ENCODE data around the gene ADRM1.

The ADRM1 gene

DNA sequence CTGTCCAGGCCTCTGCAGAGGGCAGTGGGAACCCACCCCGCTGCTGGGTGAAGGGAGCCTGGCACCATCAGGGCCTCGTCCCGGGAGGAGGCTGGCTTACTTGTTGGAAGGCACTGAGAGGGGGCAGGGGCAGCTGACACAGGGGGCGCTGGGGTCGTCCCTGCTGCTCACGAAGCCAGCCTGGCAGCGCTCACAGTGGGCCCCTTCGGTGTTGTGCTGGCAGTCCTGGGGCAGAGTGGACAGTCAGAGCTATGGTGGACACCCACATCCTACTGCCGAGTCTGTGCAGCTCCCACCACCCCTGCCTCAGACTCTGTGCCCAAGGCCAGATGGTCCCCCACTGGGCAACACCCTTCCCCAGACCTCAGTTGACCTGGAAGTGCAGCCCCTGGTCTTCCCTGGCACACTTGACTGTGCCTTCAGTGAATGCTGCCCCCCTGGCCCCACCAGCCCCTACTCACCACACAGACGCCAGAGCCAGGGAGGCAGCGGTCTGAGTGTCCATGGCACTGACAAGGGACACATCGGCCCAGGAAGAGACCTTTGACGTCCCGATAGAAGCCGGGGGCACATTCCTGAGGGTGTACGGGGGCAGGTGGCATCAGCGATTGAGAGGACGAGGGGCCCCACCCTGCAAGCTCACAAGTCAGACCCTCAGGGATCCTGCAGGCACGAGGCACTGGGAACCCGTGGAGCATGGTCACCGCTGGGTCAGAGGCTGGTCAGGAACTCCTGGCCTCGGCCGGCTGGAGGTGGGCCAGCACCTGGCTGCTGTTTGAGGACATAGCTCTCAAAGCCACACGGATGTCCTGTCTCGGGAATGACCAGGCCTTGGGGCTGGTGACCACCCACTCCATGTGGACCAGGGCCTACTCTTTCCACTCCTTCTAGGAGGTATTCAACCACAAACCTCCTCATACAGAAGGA is 21.4 kb downstream of the ADRM1 start:
- DNase-seq (ENCODE audit: low read depth in 3 of 3), result no peak

DNA sequence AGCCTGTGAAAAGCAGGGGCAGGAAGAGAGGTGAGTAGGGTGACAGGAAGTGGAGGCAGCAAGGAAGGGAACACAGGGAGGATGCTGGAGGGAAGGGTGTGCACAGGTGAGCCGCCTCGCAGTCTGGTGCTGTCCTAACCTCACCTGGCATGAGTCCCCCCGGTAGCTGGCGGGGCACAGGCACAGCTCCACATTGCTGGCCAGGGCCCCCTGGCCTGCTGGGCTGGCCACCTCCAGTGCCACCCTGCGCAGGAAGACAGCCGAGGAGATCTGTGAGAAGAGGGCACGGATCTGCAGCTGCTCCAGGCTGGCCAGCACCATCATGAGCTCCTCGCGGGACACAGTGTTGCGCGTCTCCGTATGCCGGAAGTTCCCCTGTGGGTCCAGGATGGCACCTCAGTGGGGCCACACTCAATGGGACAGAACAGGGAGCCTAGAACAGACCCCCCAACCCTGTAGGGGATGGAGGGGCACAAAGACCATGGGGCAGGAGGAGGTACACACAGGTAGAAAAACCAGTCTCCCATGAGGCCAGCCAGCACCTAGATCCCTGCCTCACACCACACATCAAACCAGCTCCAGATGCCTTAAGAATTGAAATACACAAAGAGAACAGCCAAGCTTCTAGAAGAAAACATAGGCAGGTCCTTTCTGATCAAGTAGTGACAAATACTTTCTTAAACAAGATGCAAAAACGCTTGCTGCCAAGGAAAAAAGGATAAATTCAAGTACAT is 22.5 kb downstream of the ADRM1 start:
- no peak for DNase-seq (ENCODE audit: low read depth in 3 of 3)

DNA sequence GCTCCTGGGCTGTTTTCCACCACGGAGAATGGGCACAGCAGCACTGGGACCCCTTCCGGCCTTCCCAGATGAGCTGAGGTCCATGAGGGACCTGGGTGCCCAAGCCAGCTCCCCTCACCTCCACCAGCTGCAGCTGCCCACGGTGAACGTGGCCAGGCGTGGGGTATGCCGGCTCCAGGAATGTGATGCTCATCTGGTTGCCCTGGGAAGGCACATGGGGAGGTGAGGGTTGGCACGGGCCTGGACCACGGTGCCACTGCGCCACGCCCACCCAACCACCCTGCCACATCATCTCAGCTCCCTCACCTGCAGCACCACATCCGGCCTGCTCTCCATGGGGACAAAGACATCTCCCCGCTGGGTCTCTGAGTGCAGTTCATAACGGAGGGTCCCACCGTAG is 23.8 kb downstream of the ADRM1 start:
- no peak for DNase-seq (ENCODE audit: low read depth in 3 of 3)

- no peak for DNase-seq (ENCODE audit: low read depth in 3 of 3)
These were observed 24.3 kb downstream of the ADRM1 start for GRCh38 chr20:62326959-62327725.

- DNase-seq (ENCODE audit: low read depth in 3 of 3), result no peak
These were observed 25.1 kb downstream of the ADRM1 start for GRCh38 chr20:62327726-62328495.

DNA sequence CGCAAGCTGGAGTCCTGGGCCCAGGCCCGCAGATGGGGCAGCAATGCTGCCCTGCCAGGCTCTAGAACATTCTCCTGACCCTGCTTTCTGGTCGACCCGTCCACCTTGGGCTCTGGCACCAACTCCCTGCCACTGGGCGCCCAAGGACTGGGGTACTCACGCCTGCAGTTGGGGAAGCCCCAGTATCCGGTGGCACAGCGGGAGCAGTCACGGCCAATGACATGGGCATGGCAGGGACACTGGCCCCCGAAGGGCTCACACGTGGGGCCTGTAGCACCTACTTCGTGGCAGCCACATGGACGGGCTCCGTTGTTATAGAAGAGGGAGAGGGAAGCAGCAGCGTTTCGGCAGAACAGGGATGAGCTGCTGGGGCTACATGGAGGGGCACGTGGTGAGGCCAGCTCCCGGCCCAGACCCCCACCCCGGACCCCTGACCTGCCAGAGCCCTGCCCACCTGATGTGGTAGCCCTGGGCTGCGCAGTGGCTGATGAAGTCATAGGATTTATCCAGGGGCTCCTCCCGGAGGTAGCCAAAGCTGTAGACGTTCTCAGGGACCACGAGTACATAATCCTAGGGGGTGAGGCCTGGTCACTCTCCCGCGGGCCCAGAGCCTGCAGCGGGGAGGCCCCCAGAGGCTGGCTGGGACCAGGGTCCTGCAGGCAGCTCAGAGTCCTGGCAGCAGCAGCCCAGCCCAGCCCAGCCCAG is 26.0 kb downstream of the ADRM1 start:
- no peak for DNase-seq (ENCODE audit: low read depth in 3 of 3)

DNA sequence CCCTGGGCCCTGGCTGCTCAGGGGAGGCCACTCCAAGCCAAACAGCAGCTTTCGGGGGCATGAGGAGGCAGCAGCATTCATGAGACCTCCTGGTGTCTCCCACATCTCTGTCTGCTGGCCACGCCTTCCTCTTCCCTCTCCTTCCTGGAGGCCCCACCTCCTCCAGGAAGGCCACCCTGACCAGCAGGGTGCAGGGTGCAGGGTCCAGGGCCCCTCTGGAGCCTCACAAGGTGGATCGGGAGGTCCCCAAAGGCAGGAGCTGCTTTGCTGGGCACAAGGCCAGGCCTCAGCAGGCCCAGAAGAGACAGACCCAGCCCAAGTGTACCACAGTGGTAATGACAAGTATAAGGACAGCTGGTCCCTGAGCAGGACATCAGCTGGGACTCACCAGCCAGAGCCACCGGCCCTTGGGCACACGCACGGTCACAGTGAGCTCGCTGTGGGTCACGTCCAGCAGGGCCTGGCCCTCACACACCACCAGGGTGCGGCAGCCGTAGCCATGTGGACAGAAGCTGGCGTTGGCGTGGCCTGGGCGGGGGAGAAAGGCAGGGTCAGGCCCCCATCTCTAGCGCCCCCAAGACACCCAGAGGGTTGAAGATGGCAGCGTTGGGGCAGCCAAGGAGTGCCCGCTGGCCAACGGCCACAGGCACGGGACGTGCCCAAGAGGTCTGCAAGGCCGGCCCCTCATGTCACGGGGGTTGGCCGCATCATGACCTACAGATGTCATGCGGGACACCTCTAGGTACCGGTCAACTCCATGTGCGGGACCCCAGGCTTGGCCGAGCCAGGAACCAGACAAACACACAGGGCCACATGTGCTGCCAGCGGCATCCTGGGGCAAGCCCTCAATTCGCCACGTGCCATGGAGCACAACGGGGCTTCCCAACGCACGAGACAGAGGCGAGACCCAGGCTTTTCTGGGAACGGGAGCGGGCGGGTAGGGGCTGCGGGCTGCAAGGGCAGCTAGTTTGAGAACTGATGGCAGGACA is 26.9 kb downstream of the ADRM1 start:
- DNase-seq (ENCODE audit: low read depth in 3 of 3), result no peak

GRCh38 chr20:62330576-62331317 is 27.9 kb downstream of the ADRM1 start:
- no peak for DNase-seq (ENCODE audit: low read depth in 3 of 3)

DNA sequence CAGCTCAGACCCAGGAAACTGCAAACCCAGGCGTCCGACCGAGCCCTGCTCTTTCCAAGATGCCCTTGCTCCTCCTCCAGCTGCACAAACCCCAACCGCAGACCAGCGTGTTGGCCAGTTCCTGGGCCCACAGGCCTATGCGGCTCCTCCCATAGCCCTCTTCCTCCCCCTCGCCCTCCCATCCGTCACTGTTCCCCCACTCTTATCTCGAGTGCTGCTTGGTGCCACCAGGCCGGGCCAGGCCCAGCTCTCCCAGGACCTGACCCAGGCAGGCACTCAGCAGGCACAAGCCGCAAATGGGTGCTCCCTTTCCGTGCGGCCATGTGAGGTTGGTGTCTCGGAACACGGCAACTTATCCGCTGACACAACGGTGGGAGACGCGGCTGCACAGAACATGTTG is 28.6 kb downstream of the ADRM1 start:
- DNase-seq (ENCODE audit: low read depth in 3 of 3), result no peak

DNA sequence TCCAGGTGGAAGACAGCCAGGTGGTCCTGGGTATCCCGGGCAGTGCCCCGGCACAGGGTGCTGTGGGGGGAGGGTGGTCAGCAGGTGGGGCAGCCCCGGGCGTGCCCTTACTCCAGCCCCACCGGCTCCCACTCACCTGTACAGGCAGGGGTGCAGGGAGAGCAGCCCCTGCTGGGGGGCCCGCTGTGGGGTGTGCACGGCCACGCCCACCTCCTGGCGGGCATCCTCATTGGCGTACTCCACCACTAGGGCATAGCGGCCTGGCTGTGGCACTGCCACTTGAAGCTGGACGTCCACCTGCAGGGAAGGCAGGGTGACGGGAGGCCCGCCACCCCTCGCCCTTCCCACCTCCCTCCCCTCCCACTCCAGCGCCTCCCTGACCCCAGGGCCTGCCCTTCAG is 29.6 kb downstream of the ADRM1 start:
- DNase-seq (ENCODE audit: low read depth in 3 of 3), result no peak

GRCh38 chr20:62332989-62333819 is 30.4 kb downstream of the ADRM1 start:
- no peak for DNase-seq (ENCODE audit: low read depth in 3 of 3)

- no peak for DNase-seq (ENCODE audit: low read depth in 3 of 3)
These were observed 31.2 kb downstream of the ADRM1 start for GRCh38 chr20:62333820-62334595.

DNA sequence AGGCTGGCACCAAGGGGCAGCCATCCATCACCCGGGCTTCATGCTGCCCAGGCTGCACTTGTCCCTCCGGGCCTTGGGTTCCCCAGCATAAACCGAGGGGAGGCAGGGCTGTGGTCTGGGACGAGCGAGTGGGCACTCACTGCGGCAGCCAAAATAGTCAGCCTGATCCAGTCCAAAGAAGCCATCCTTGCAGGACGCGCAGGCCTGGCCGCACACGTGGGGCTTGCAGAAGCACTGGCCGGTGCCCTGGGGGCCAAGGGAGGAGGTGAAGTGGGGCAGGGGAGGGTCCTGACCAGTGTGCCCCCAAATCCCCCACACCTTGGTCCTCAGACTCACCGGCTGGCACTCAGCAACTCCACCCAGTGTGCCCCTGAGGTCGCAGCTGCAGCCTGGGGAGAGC is 32.1 kb downstream of the ADRM1 start:
- no peak for DNase-seq (ENCODE audit: low read depth in 3 of 3)

GRCh38 chr20:62335532-62335931 is 32.7 kb downstream of the ADRM1 start:
- no peak for DNase-seq (ENCODE audit: low read depth in 3 of 3)

- no peak for DNase-seq (ENCODE audit: low read depth in 3 of 3)
These were observed 33.5 kb downstream of the ADRM1 start for GRCh38 chr20:62336329-62336728.

- no peak for DNase-seq (ENCODE audit: low read depth in 3 of 3)
These were observed 34.2 kb downstream of the ADRM1 start for GRCh38 chr20:62336775-62337557.
